ENCODE data around the gene ZNF329.

Gene ZNF329

GRCh38 chr19:58118979-58119733, 31.4 kb downstream of the ZNF329 start:
- no peak for DNase-seq (ENCODE audit: low read depth, low spot score)

- no peak for DNase-seq (ENCODE audit: low read depth, low spot score)
Observed at GRCh38 chr19:58117841-58118575, 32.6 kb downstream of the ZNF329 start.

- no peak for DNase-seq (ENCODE audit: low read depth, low spot score)
Observed at GRCh38 chr19:58108546-58108817, 42.1 kb downstream of the ZNF329 start.

GRCh38 chr19:58107778-58108545, 42.6 kb downstream of the ZNF329 start:
- DNase-seq (ENCODE audit: low read depth, low spot score), result no peak

GRCh38 chr19:58098682-58098998, 51.9 kb downstream of the ZNF329 start:
- DNase-seq (ENCODE audit: low read depth, low spot score), result no peak

- DNase-seq (ENCODE audit: low read depth, low spot score), result peak; percentile 99
Observed at GRCh38 chr19:58097781-58098681, 52.6 kb downstream of the ZNF329 start, which contains the start of gene ZSCAN18. TSS of gene ZSCAN18 (minus strand) at chr19:58098231. CDS start at chr19:58090267, 7,964 bp downstream.

- no peak for DNase-seq (ENCODE audit: low read depth, low spot score)
Observed at GRCh38 chr19:58097349-58097748, 53.2 kb downstream of the ZNF329 start.

- no peak for DNase-seq (ENCODE audit: low read depth, low spot score)
Observed at GRCh38 chr19:58096884-58097283, 53.7 kb downstream of the ZNF329 start.

GRCh38 chr19:58095328-58095727, 55.3 kb downstream of the ZNF329 start:
- DNase-seq (ENCODE audit: low read depth, low spot score), result no peak

- DNase-seq (ENCODE audit: low read depth, low spot score), result no peak
Observed at GRCh38 chr19:58093071-58093470, 57.5 kb downstream of the ZNF329 start.

GRCh38 chr19:58091251-58091995, 59.2 kb downstream of the ZNF329 start:
- DNase-seq (ENCODE audit: low read depth, low spot score), result no peak

- no peak for DNase-seq (ENCODE audit: low read depth, low spot score)
Observed at GRCh38 chr19:58089846-58090245, 60.7 kb downstream of the ZNF329 start.

- DNase-seq (ENCODE audit: low read depth, low spot score), result no peak
Observed at GRCh38 chr19:58088521-58089052, 62.0 kb downstream of the ZNF329 start.

- no peak for DNase-seq (ENCODE audit: low read depth, low spot score)
Observed at GRCh38 chr19:58086825-58087710, 63.5 kb downstream of the ZNF329 start.

GRCh38 chr19:58085348-58085875, 65.2 kb downstream of the ZNF329 start:
- no peak for DNase-seq (ENCODE audit: low read depth, low spot score)

GRCh38 chr19:58084596-58085347, 65.8 kb downstream of the ZNF329 start:
- DNase-seq (ENCODE audit: low read depth, low spot score), result no peak

GRCh38 chr19:58083021-58083420, 67.6 kb downstream of the ZNF329 start:
- no peak for DNase-seq (ENCODE audit: low read depth, low spot score)

- no peak for DNase-seq (ENCODE audit: low read depth, low spot score)
Observed at GRCh38 chr19:58079792-58080191, 70.8 kb downstream of the ZNF329 start.
